Inferior parietal cortex (tissue), 1 donor: ENCODE data around the gene F5.

ENCODE experiments used
- DNase-seq: peaks from one replicate; pipeline ENCODE4 v3.0.0-alpha.2; 2016; ENCODE audit errors: extremely low spot score

The F5 gene

GRCh38 chr1:169479363-169480066 is 106.8 kb downstream of the F5 start:
- DNase-seq, result no peak

GRCh38 chr1:169478094-169478672 is 108.1 kb downstream of the F5 start:
- no peak for DNase-seq

GRCh38 chr1:169475806-169476387 is 110.4 kb downstream of the F5 start:
- DNase-seq, result no peak

- DNase-seq, result no peak
These were observed 111.8 kb downstream of the F5 start for GRCh38 chr1:169474302-169474995.

- no peak for DNase-seq
These were observed 112.9 kb downstream of the F5 start for GRCh38 chr1:169473347-169473746.

- DNase-seq, result no peak
These were observed 113.5 kb downstream of the F5 start for GRCh38 chr1:169472738-169473137.

GRCh38 chr1:169468982-169469381 is 117.3 kb downstream of the F5 start:
- DNase-seq, result no peak

- peak; percentile 38 for DNase-seq
These were observed 119.7 kb downstream of the F5 start for GRCh38 chr1:169466259-169467230.

- DNase-seq, result no peak
These were observed 121.0 kb downstream of the F5 start for GRCh38 chr1:169465281-169465680.
